Panc1 (cell line): ENCODE measurements around the gene ATL2.

Experiments
- CTCF ChIP-seq: fragments of 450-650 bp; IDR thresholded peaks from 2 replicates; pipeline ENCODE4 v1.5.1; 2017; ENCODE audit warnings: mild to moderate bottlenecking
- SIN3A ChIP-seq: IDR thresholded peaks from 2 replicates; pipeline ENCODE4 v1.6.1; 2012; ENCODE audit warnings: low read depth, mild to moderate bottlenecking, low read length, moderate library complexity, borderline replicate concordance; ENCODE audit not compliant: insufficient read depth

- TF ChIP-seq CTCF (no peak), SIN3A (no peak)
Observed at GRCh38 chr2:38293152-38293865, 83.8 kb downstream of the ATL2 start.
